ENCODE results near the gene ARL3.
"Not testable (repeated sequence)": the region's sequence is repeated elsewhere in the genome, so short reads cannot be mapped to it uniquely, and the experiment has no call there.

The ARL3 gene

GRCh38 chr10:102744374-102745051 is 30.3 kb upstream of the ARL3 start:
- DNase-seq (ENCODE audit: low read depth, low spot score), result peak; percentile 20
- in situ Hi-C loops (cut with HindIII; ENCODE audit: low sequenced_read_pairs), result no loop called here
- TF ChIP-seq CTCF (IDR thresholded peaks at IDR 0.05; ENCODE audit: low read depth, low read length), result no peak
- peak overlapping the region; percentile 99 for H3K4me3 ChIP-seq (ENCODE audit: low read depth, low read length)

DNA sequence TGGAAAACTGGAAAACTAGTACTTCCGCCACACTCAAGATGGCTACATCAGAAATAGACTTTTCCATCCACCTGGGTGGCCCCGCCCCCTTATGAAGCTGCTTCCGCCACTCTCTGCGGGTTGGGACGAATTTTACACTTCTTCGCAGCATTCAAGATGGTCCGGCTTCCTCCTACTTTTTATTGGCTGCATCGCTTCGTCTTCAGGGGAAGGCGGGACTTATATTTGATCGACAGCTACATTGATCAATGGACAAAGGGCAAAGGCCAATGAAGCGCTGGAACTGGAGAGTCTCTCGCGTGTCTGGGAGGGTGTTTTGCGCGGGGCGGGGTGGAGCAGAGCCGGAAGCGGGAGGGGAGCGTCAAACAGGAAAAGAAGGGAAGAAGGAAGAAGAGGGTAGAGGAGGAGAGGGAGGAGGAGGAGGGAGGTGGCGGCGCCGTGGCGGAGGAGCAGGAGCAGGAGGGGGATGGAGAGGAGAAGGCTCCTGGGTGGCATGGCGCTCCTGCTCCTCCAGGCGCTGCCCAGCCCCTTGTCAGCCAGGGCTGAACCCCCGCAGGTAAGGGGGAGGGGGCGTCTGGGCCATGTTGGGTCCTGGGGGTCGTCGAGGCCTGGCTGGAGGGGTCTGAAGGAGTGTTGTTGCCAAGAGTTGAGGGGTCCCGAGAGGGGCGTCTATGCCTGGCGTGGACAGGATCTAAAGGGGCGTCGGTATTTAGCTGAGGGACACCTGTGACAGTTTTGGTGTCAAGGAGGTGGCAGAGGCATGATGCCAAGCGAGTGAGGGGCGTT is 29.6 kb upstream of the ARL3 start, which contains the start of gene WBP1L:
Gene WBP1L, plus strand, starts transcription at position 361 of the 786 bp plus-strand sequence. Its CDS starts 106 bp downstream, at position 467.
- DNase-seq (ENCODE audit: low read depth, low spot score), result peak; percentile 100
- peak within 1 kb of the TSS; percentile 99 for H3K4me3 ChIP-seq (ENCODE audit: low read depth, low read length)
- in situ Hi-C loops (cut with HindIII; ENCODE audit: low sequenced_read_pairs), result no loop called here
- TF ChIP-seq CTCF (IDR thresholded peaks at IDR 0.05; ENCODE audit: low read depth, low read length), result no peak

- DNase-seq (ENCODE audit: low read depth, low spot score), result no peak
- no peak overlapping the region for H3K4me3 ChIP-seq (ENCODE audit: low read depth, low read length)
- in situ Hi-C loops (cut with HindIII; ENCODE audit: low sequenced_read_pairs), result no loop called here
- no peak for TF ChIP-seq CTCF (IDR thresholded peaks at IDR 0.05; ENCODE audit: low read depth, low read length)
These were observed 28.9 kb upstream of the ARL3 start for GRCh38 chr10:102743078-102743587.

DNA sequence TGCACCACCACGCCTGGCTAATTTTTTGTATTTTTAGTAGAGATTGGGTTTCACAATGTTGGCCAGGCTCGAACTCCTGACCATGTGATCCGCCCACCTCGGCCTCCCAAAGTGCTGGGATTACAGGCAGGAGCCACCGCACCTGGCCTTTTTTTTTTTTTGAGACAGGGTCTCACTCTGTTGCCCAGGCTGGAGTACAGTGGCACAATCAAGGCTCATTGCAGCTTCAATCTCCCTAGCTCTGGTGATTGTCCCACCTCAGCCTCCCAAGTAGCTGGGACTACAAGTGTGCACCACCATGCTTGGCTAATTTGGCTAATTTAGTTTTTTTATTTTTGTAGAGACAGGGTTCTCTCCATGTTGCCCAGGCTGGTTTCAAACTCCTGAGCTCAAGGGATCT is 28.1 kb upstream of the ARL3 start:
- H3K4me3 ChIP-seq (ENCODE audit: low read depth, low read length); in situ Hi-C loops (cut with HindIII; ENCODE audit: low sequenced_read_pairs); DNase-seq (ENCODE audit: low read depth, low spot score): not testable (repeated sequence)

- in situ Hi-C loops (cut with HindIII; ENCODE audit: low sequenced_read_pairs), result no loop called here
- DNase-seq (ENCODE audit: low read depth, low spot score), result no peak
- H3K4me3 ChIP-seq (ENCODE audit: low read depth, low read length), result no peak overlapping the region
- no peak for TF ChIP-seq CTCF (IDR thresholded peaks at IDR 0.05; ENCODE audit: low read depth, low read length)
These were observed 27.6 kb upstream of the ARL3 start for GRCh38 chr10:102741726-102742237.

DNA sequence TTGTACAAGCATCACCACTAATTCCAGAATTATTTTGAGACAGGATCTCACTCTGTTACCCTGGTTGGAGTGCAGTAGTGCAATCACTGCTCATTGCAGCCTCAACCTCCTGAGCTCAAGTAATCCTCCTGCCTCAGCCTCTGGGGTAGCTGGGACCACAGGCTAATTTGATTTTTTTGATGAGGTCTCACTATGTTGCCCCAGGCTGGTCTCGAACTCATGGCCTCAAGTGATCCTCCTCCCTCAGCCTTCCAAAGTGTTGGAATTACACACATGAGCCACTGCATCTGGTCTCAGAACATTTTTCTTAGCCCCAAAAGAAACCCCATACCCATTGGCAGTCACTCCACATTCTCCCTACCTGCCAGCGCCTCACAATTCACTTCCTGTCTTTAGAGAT is 26.0 kb upstream of the ARL3 start:
- in situ Hi-C loops (cut with HindIII; ENCODE audit: low sequenced_read_pairs), result no loop called here
- TF ChIP-seq CTCF (IDR thresholded peaks at IDR 0.05; ENCODE audit: low read depth, low read length), result no peak
- H3K4me3 ChIP-seq (ENCODE audit: low read depth, low read length), result no peak overlapping the region
- DNase-seq (ENCODE audit: low read depth, low spot score), result no peak

All from astrocyte of the spinal cord (primary cell).